ENCODE measurements around the gene AHNAK.
"Not testable (repeated sequence)": the region's sequence is repeated elsewhere in the genome, so short reads cannot be mapped to it uniquely, and the experiment has no call there.

The AHNAK gene

DNA sequence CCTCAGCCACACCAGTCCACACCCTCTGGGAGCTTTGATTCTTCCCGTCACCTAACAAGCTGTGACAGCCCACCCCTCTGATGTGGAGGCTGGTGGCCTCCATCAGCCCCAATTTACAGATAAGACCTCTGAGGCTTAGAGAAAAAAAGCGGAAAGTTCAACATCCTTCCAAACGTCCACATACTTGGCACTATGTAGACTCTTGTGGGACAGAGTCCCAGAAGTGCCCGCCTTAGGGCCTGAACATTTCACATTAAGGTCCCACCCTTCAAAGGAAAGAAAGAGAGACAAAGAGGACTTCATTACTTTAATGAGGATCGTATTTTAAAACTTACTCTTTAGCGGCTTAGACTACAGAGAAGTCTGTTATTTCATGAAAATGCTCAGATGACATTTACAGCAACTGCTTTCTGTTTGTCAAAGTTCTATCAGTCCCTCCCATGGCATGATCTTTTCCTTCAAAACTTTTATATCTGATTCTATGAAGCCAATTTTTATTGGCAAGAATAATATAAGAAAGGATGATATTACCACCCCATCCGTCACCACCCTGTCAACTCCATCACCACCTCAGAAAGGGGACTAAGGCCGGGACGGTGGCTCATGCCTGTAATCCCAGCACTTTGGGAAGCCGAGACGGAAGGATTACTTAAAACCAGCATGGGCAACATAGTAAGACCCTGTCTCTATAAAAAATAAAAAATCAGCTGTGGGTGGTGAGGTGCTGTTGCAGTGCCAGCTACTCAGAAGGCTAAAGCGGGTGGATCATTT is 143.5 kb downstream of the AHNAK start:
- no peak for DNase-seq (ENCODE audit: low spot score)

DNA sequence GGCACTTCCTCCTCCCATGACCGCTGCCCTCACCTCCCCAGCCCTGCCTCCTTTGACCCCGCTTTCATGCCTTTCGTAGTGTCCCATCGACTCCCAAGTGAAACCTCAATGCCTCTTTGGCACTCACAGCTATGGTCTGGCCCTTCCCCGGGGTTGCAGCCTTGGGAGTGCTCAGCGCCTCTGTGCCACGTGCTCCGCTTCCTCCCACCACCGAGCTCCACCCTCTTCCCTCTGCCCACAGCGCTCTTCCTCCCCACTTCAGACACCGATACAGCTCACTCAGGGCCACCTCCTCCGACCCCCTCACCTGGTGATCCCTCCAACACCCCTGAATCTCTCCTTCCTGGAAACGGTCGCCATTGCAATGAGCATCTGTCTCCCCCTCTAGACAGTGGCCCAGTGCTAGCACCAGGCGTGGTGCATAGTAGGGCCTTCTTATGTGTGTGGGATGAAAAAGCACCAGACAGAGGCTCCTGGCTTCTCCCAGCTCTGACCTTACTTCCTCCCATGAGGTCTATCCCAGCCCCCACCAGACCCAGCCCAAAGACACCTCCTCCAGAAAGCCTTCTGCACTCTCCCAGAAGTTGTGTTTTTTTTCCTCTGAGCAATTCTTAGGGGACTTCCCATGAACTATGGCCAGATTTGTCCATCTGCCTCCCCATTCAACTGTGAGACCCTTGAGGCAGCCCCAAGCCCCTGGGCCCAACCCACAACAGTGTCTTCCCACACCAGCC is 144.2 kb downstream of the AHNAK start:
- no peak for DNase-seq (ENCODE audit: low spot score)

DNA sequence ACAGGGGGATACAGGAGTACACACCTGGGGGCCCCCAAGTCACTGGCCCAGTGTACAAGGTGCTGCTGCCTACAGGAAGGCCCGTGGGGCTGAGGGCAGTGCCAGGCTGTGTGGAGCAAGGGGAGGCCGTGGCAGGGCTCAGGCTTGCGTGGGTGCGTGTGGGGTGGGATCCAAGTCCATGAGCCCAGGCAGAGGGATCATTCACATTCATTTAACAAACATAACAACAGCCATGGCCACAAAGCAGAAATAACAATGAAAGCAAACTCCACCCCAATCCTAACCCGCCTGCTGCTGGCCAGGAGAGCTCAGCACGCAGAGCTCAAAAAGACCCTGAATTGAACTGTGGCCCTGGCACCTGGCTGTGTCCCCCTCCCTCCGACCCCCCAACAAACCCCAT is 144.8 kb downstream of the AHNAK start:
- DNase-seq (ENCODE audit: low spot score) = no peak

DNA sequence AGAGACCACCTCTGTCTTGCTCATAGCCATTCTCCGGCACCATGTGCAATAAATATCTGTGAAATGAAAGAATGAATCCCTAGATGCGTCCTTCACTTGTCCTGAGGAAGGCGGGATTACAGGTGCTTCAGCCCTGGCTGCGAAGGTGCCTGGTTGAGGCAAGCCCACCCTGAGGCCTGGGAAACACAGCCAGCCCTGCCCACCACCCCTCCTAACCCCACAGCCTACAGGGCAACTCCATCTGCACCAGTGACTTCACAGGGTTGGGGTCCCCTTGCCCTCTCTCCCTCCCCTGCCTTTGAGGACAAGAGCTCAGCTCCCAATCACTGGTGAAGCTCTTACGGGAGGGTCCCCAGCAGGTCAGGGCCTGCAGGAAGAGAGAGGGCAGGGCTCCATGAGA is 145.2 kb downstream of the AHNAK start:
- no peak for DNase-seq (ENCODE audit: low spot score)

DNA sequence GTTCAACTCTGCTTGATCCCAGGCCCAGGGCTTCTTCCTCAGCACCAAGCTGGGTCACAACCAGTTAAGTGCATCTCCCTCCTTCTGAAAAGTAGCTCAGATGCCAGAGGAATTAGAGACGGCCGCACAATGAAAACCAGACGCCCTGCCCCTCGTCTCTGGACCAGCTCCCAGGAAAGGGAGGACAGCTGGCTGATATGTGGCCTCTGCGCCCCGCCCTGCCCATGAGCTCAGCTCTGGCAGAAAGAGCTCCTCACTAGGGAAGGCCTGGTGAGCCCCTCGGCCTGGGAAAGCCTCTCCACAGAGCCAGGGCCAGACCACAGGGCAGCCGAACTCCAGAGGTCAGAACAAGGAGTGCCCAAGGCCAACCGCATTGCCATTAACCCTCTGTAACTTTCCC is 145.8 kb downstream of the AHNAK start:
- no peak for DNase-seq (ENCODE audit: low spot score)

DNA sequence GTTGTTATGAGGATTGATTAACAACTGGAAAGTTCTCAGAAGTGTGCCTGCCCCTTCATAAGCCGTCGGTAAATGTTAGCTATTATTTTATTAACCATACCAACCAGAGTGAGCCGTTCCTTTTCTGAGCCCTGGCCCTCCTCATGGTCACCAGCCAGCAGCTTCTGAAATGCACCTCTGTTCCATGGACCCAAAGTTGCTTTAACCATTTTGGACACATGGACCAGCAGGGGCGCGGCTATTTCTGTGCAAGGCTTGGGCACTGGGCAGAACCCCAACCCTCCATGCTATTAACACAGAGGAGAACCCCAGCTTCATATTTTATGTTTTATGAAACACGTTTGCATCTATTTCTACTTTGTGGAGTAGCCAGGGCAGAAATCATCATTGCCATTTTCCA is 146.3 kb downstream of the AHNAK start:
- DNase-seq (ENCODE audit: low spot score) = no peak

DNA sequence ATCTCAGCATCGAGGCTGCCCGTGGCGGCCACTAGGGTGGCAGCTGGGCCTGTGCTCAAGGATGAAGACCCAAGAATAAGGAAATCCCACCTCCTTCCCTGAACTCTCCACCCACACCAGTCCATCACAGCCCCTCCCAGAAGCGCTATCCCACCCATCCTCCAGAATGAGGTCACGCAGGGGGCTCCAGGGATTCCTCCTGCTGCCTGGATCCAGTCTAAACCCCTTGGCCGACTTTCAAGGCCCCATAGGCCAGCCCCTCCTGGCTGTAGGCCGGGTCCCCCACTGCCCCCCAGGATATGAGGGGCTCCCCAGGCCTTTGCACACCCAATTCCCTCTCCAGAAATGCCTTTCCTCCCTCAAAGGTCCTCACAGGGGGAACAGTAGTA is 146.7 kb downstream of the AHNAK start:
- DNase-seq (ENCODE audit: low spot score) = no peak

DNA sequence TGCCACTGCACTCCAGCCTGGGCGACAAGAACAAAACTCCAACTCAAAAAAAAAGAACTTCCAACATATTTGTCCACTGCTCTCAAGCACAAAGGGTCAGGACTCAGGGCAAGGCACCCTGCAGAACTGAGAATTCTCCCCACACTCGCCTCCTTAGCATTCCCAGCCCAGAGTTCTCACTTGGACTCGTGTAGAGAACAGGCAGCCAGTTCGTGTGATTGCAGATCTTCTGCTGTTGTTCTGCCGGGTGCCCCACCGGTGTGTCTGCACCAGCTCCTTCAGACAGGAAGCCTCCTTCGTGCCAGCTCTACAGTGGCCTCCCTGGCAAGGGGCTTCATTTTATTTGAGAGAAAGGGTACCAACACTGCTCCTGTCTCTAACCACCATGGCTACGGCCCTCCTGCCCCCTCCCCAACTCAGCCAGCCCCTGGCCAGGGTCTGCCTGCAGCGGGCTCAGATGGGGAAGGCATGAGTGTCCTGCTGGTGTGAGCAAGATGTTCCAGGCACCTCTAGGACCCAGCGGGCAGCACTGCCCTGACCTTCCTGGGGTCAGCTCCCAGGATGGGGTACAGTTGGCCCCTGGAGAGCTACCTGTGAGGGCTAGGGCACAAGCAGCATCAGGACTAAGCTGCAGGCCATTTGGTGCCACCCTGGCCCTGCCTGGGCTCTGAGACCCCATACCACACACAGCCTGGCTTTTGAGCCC is 147.3 kb downstream of the AHNAK start:
- no peak for DNase-seq (ENCODE audit: low spot score)

DNA sequence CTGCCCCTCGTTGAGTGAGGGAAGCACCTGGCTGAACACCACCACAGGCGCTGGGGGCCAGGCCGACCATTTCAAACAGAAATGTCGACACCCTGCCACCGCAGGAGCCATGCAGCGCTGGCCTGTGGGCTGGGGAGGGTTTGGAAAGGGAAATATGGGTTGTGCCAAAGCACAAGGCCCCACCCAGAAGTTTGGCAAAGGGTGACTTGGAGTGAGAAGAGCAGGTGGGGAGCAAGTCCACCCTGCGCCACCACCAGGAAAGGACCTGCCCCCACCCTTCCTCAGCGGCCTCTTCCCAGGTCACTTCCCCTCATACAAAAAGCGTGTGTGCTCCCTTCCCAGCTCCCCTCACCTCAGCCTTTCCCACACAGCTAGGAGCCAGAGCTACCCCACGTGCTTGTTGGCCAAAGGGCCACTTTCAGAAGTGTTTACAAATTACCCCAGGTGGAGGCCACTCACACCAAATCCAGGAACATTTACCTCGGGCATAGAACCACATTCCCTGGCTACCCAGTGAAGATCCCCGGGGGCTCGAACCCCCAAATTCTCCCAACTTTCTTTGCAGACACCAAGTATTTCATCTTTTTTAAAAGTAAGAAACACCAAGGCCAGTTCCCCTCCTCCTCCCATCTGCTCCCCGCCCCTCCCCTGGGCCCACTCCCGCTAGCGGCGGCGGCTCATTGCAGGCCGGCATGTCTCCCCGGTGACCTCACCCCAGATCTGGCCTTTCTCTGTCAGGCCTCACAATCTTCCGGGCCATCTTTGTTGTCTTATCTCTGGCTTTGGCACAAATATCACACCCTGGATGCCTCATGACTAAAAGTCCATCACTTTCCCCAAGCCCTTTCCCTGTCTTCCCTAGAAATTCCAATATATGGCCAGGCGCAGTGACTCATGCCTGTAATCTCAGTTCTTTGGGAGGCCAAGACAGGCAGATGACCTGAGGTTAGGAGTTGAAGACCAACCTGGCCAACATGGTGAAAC is 148.3 kb downstream of the AHNAK start:
- DNase-seq (ENCODE audit: low spot score) = peak; percentile 34

DNA sequence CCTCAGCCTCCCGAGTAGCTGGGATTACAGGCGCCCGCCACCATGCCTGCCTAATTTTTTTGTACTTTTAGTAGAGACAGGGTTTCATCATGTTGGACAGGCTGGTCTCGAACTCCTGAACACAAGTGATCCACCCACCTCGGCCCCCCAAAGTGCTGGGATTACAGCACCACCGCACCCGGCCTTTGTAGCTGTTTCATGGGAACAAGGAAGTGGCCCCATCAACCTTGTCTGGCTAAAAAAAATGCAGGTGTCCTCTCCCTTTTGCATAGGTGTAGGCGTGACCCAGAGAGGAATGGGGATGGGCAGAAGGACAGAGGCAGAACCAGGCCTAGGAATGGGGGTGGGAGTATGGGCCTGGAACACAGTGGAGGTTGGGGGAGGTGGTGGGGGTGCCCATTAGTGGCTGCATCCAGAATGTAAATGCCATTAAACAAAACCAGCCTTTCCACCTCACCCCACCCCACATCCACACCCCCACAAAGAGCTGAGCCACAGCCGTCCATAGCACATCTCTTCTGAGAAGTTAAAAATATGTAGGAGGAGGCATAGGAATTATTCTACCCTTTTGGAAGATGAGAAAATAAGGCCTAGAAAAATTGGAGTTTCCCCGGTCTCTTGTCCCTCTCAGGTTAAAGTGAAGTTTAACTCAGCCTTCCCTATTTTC is 150.6 kb downstream of the AHNAK start:
- peak; percentile 19 for DNase-seq (ENCODE audit: low spot score)

DNA sequence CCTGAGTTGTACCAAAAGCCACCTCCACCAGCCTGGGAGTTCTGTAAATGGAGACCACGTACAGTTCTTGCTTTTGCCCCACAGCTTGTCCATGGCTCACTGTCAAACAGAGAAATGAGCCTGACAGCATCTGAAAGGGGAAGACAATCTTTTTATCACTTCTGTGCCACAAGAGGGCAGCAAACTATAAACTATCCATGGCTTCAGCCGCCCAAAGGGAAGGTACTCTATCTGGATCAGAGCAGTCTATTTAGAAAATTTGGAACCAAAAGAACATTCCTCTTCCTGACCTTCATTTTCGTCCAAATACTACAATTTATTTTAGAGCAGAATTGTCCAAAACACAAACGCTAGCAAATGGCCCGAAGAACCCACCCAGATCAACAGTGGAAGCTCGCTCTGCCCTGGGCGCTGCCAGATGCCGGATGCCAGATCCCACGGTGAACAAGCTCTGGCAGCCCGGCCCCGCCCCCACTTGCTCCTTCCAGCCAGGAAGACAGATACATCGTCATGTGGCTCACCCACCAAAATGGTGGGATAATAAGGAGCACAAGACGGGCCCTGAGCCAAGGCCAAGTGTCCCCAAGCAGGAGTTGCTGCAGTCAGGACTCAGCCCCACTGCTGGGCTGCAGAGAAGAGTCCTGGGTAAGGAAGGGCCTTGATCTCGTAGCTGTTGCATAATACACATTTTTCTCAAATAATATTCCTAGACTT is 151.6 kb downstream of the AHNAK start:
- peak; percentile 84 for DNase-seq (ENCODE audit: low spot score)

DNA sequence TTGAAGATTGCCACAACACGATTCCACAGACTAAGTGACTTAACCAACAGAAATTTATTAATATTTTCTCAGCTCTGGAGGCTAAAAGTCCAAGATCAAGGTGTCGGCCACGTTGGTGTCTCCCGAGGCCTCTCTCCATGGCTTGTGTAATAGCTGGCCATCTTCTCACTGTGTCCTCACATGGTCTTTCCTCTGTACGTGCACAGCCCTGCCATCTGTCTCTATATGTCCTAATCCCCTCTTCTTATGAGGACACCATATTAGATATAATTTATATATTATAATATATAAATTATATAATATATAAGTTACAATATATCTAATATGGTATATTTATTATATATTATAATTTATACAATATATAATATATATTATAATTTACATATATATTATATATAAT is 152.9 kb downstream of the AHNAK start:
- DNase-seq (ENCODE audit: low spot score) = no peak

DNA sequence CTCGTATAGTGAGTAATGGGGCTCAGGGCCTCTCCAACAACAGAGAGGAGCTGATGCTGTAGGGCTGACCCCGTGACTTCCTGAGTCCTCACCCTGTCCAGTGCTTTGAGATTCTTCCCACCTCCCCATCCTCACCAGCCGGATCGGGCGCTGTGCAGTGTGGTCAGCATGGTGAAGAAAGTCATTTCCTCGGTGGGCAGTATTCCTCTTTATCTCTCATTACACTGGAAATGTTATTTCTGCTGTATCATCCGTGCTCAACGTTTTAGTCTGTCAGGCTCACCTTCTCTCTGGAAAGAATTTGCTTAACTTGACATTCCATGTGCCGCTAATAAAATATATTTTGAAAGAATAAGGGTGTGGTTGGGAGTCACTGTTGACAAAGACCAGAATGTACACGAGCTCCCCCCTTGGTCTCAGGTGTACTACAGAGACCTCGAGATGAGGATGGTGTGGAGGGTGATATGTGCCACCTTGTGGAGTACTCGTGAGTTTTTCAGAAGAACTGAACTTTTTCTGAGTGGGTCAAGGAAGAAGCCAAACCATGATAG is 153.5 kb downstream of the AHNAK start:
- no peak for DNase-seq (ENCODE audit: low spot score)

DNA sequence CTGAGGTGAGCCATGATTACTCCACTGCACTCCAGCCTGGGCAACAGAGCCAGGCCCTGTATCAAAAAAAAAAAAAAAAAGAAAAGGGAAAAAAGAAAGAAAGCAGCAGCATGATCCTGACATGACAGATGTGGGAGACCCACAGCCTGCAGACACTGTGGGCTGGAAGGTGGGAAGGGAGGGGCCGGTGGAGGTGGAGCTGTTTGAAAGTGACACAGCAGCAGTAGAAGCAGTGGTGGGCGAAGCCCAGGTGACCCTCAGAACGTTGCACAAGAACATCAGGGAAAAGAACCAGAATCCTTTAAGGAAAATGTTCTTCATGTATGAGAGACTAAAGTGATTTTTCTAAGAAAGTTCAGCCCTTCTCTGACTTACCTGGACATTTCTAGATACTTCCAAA is 154.1 kb downstream of the AHNAK start:
- no peak for DNase-seq (ENCODE audit: low spot score)

DNA sequence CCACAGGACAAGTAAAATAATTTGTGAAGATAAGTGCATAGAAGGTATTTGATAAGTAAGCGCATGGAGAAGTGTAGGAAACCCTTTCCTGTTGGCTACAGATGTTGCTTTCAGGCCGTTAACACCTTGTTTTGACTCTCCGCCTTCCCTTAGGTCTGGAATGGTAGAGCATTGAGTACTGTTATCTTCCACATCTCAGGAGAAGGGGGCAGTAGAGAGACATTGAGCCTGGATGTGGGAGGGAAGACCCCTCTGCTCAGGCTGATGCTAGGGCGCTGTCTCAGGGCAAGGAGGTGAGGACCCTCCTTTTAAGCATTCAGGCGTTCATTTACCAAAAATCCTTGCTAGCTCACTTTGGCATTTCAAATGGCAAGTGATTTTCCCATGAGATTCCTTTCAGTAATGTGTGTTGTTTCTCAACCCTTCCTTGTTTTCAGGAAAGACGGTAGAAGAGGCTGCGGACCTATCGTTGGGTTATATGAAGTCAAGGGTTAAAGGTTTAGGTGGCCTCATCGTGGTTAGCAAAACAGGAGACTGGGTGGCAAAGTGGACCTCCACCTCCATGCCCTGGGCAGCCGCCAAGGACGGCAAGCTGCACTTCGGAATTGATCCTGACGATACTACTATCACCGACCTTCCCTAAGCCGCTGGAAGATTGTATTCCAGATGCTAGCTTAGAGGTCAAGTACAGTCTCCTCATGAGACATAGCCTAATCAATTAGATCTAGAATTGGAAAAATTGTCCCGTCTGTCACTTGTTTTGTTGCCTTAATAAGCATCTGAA is 154.8 kb downstream of the AHNAK start:
- DNase-seq (ENCODE audit: low spot score) = no peak

DNA sequence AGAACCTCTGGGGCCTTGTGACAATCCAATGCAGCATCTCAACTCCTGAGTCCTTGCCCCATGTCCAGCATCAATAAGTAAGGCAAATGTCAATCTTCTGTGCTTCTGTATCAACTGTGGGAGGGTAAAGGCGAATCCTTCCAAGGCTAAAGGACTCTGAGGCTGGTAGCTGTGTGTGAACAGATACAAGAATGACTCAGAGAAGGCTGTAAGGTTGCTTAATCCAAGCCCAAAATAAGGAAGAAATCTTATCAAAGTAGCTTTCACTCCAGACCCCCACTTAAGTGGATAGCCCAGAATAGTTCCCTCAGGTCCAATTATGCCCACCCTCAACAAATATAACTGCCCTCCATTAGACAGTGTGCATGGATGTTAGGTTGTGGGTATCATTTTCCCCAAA is 155.9 kb downstream of the AHNAK start:
- no peak for DNase-seq (ENCODE audit: low spot score)

DNA sequence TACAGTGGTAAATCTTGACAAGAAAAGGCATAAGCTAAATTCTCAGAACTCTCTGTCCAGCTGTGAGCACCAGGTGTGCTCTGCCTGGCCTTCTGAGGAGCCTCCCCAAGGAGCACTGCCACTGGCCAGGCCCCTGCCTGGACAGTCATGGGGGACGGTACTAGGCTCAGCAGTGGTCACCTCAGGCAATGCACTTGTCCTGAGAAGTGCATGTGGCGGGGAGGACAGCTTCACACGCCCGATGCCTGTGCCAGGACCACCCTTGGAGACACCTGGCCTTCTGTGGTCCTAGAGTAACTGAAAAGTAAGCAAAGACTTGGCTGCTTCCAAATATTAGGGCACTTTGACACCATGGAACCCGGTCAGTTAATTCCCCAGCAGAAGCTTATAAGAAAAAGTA is 156.4 kb downstream of the AHNAK start:
- DNase-seq (ENCODE audit: low spot score) = no peak

DNA sequence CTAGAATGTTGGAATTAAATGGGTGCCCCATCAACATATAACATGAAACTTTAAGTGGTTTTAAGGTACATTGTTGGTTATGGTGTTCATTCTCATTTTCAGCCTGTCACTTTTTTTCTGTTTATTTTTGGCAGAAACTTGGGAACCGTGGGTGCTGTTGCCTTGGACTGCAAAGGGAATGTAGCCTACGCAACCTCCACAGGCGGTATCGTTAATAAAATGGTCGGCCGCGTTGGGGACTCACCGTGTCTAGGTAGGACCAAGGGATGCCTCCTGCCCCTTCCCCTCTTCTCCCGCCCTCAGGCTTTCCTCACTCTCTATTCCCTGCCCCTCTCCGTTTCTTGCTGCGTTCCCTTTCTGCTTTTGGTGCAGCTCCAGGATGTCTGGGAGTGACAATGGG is 157.6 kb downstream of the AHNAK start:
- no peak for DNase-seq (ENCODE audit: low spot score)

DNA sequence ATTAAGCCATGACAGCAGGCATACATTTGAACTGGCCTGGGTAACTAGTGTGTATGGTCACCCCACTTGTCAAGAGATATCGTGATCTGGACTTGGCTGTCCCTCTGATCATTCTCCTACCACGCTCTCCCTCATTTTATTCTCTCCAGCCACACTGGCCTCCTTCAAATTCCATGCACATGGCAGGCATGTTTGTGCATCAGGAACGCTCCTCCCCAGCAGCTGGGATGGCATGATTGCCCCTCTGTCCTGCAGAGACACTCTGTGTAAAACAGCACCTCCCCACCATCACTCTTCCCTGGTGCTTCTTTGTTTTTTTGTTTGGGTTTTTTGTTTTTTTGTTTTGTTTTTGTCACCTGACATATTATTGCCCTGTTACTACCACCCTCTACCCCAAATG is 159.2 kb downstream of the AHNAK start:
- DNase-seq (ENCODE audit: low spot score) = no peak

DNA sequence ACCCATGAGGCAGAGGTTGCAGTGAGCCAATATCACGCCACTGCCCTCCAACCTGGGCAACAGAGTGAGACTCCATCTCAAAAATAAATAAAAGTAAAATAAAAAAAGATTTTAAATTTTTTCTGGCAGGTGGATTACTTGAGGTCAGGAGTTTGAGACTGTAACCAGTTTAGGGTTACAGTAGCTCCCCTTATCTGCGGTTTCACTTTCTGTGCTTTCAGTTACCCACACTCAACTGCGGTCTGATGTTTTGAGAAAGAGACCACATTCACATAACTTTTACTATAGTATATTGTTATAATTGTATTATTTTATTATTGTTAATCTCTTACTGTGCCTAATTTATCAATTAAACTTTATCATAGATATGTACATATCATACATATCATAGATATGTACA is 160.5 kb downstream of the AHNAK start:
- not testable (repeated sequence) for DNase-seq (ENCODE audit: low spot score)

All from LoVo (cell line).